Mammary epithelial cell (primary cell): ENCODE measurements around the gene NPAS3.

Source experiments
- CTCF ChIP-seq, 2 donors: IDR thresholded peaks in 1 of 2; conservative IDR thresholded peaks in 1 of 2; 2 replicates each; pipeline ENCODE4 v1.5.1; 2011 to 2012; ENCODE audit warnings: inconsistent platforms in 2 of 2, low read length in 2 of 2, mild to moderate bottlenecking in 2 of 2, control low read depth in 1 of 2, low read depth in 1 of 2; ENCODE audit not compliant: insufficient read depth in 1 of 2; ENCODE audit errors: extremely low read depth in 1 of 2
- EZH2 ChIP-seq: IDR thresholded peaks from 2 replicates; pipeline ENCODE4 v1.6.1; 2012; ENCODE audit warnings: low read length, inconsistent platforms, borderline replicate concordance

GRCh38 chr14:33369972-33370371 lies 431.3 kb downstream of the NPAS3 start:
- TF ChIP-seq CTCF (conservative IDR thresholded peaks at IDR 0.05 in 1 of 2, IDR thresholded peaks at IDR 0.05 in 1 of 2; ENCODE audit: extremely low read depth in 1 of 2, insufficient read depth in 1 of 2, low read depth in 1 of 2, low read length in 2 of 2): no peak
- TF ChIP-seq EZH2: no peak
